ENCODE measurements around the gene TGFBR3. TPM values are rescaled to one million over a fixed set of nuclear protein-coding genes. Genes with fewer than 3 reads are reported as not detected.

Gene TGFBR3
- total and polyA plus RNA-seq, 7 donors = 1.2 to 170 (median 92.2) TPM

GRCh38 chr1:91784616-91785015, 101.3 kb downstream of the TGFBR3 start:
- intact Hi-C loops (cut with DNase I) = no loop called here
- Histone ChIP-seq H3K4me1 (peaks cover 0 to 73% (median 65%) of the 10 kb centered on the region in 4 donors), H3K4me3 (no peak overlapping the region), H3K27me3 (no peaks in the 10 kb centered on the region), H3K36me3 (peaks cover 0 to 5% (median 0%) of the 10 kb centered on the region in 4 donors), H3K9me3 (no peaks in the 10 kb centered on the region), H3K27ac (peak overlapping the region in 3 of 4 donors; percentile 61 to 66 (median 65))
- WGBS, 2 donors = 88 to 96% methylated on average over 4 of the region's 4 CpGs
- TF ChIP-seq POLR2A (IDR thresholded peaks at IDR 0.05) (no peak), CTCF (IDR thresholded peaks at IDR 0.05) (no peak), EP300 (IDR thresholded peaks at IDR 0.05) (no peak), POLR2AphosphoS5 (IDR thresholded peaks at IDR 0.05) (no peak)
- DNase-seq = no peak

GRCh38 chr1:91784191-91784590, 101.8 kb downstream of the TGFBR3 start:
- peaks cover 0 to 71% (median 63%) of the 10 kb centered on the region in 4 donors for H3K4me1 ChIP-seq
- H3K4me3 ChIP-seq = no peak overlapping the region
- DNase-seq = no peak
- TF ChIP-seq POLR2A (IDR thresholded peaks at IDR 0.05) (no peak), POLR2AphosphoS5 (IDR thresholded peaks at IDR 0.05) (no peak), EP300 (IDR thresholded peaks at IDR 0.05) (no peak), CTCF (IDR thresholded peaks at IDR 0.05) (no peak)
- WGBS, 2 donors = 88 to 90% methylated on average over 3 of the region's 3 CpGs
- intact Hi-C loops (cut with DNase I) = no loop called here
- peaks cover 0 to 5% (median 0%) of the 10 kb centered on the region in 4 donors for H3K36me3 ChIP-seq
- no peaks in the 10 kb centered on the region for H3K27me3 ChIP-seq
- H3K27ac ChIP-seq = peak overlapping the region; percentile 59 to 66 (median 63)
- H3K9me3 ChIP-seq = no peaks in the 10 kb centered on the region

- no peak for TF ChIP-seq CTCF (IDR thresholded peaks at IDR 0.05)
- TF ChIP-seq POLR2AphosphoS5 (IDR thresholded peaks at IDR 0.05) = no peak
- no peak for TF ChIP-seq EP300 (IDR thresholded peaks at IDR 0.05)
- TF ChIP-seq POLR2A (IDR thresholded peaks at IDR 0.05) = no peak
- Histone ChIP-seq H3K4me1 (peaks cover 0 to 71% (median 59%) of the 10 kb centered on the region in 4 donors), H3K36me3 (peaks cover 0 to 5% (median 0%) of the 10 kb centered on the region in 4 donors), H3K27me3 (no peaks in the 10 kb centered on the region), H3K4me3 (no peak overlapping the region), H3K27ac (peak overlapping the region; percentile 59 to 66 (median 63)), H3K9me3 (no peaks in the 10 kb centered on the region)
- 76 to 88% methylated on average over 7 of the region's 7 CpGs for WGBS, 2 donors
- DNase-seq = no peak
- intact Hi-C loops (cut with DNase I) = no loop called here
Observed at GRCh38 chr1:91783423-91784170, 102.4 kb downstream of the TGFBR3 start.

GRCh38 chr1:91781901-91782622, 103.9 kb downstream of the TGFBR3 start:
- TF ChIP-seq EP300 (IDR thresholded peaks at IDR 0.05) = no peak
- no peak for TF ChIP-seq POLR2AphosphoS5 (IDR thresholded peaks at IDR 0.05)
- TF ChIP-seq POLR2A (IDR thresholded peaks at IDR 0.05) = no peak
- TF ChIP-seq CTCF (IDR thresholded peaks at IDR 0.05) = no peak
- Histone ChIP-seq H3K27ac (peak overlapping the region; percentile 59 to 66 (median 63)), H3K9me3 (no peaks in the 10 kb centered on the region), H3K27me3 (no peaks in the 10 kb centered on the region), H3K4me1 (peaks cover 0 to 76% (median 59%) of the 10 kb centered on the region in 4 donors), H3K4me3 (no peak overlapping the region), H3K36me3 (peaks cover 0 to 5% (median 0%) of the 10 kb centered on the region in 4 donors)
- intact Hi-C loops (cut with DNase I) = no loop called here
- no peak for DNase-seq
- 87 to 91% methylated on average over 10 of the region's 10 CpGs for WGBS, 2 donors
